Fibroblast of the aortic adventitia (primary cell): Measurements from ENCODE around the gene GPR35. TPM values are rescaled to one million over a fixed set of nuclear protein-coding genes. Genes with fewer than 3 reads are reported as not detected.
"Not testable (repeated sequence)": the region's sequence is repeated elsewhere in the genome, so short reads cannot be mapped to it uniquely, and the experiment has no call there.

Source experiments
- DNase-seq: peaks from one replicate; pipeline ENCODE4 v3.0.0-alpha.2; 2010; ENCODE audit warnings: low read depth
- H3K4me3 ChIP-seq: 2 replicates; pipeline ENCODE4 v1.5.1; 2011; ENCODE audit warnings: low read depth, mild to moderate bottlenecking, control low read depth, low read length, moderate library complexity
- total RNA-seq: library from RNA; depleted of rRNA; stranded (reverse); fragments of >200 nt; gene quantifications from 2 replicates; pipeline ENCODE4 v1.2.3, GENCODE V29; 2012; ENCODE audit warnings: low replicate concordance
- TF ChIP-seq, protein P1 (sequence below): IDR thresholded peaks from 2 replicates; pipeline ENCODE4 v1.5.1; 2011; ENCODE audit warnings: mild to moderate bottlenecking, low read length, control low read depth, inconsistent platforms; ENCODE audit not compliant: insufficient read depth

GPR35 gene
- total RNA-seq, 1 donor, result 0.09 TPM

DNA sequence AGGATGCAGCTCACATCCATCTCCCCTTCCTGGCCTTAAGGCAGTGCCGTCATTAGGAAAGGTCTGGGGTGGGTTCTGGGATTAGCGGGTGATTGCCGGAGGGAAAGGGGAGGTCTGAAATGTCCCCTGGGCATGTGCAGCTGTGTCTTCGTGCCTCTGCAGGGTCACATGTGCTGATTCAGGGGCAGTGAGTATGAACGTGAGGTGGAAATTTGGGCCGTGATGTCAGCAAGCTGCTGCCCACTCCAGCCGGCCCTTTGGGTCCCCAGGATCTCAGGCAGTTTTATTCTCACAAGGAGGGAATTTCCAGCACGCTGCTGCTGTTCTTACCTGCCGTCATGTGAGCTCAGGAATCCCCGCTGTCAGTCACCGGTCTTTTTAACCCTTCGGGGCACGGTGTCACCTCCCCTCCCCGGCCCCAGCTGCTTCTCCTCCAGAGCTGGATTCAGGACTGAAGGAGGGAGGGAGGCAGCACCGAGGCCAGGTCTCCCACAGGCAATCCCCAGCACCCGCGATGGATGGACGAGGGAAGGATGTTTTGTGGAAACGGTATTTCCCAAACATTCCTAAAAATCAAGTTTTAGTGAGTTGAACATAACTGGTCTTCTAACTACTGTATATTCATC, 23.5 kb downstream of the GPR35 start:
- TF ChIP-seq, protein P1, sequence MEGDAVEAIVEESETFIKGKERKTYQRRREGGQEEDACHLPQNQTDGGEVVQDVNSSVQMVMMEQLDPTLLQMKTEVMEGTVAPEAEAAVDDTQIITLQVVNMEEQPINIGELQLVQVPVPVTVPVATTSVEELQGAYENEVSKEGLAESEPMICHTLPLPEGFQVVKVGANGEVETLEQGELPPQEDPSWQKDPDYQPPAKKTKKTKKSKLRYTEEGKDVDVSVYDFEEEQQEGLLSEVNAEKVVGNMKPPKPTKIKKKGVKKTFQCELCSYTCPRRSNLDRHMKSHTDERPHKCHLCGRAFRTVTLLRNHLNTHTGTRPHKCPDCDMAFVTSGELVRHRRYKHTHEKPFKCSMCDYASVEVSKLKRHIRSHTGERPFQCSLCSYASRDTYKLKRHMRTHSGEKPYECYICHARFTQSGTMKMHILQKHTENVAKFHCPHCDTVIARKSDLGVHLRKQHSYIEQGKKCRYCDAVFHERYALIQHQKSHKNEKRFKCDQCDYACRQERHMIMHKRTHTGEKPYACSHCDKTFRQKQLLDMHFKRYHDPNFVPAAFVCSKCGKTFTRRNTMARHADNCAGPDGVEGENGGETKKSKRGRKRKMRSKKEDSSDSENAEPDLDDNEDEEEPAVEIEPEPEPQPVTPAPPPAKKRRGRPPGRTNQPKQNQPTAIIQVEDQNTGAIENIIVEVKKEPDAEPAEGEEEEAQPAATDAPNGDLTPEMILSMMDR, result no peak
- no peak for DNase-seq
- no peak overlapping the region for H3K4me3 ChIP-seq

DNA sequence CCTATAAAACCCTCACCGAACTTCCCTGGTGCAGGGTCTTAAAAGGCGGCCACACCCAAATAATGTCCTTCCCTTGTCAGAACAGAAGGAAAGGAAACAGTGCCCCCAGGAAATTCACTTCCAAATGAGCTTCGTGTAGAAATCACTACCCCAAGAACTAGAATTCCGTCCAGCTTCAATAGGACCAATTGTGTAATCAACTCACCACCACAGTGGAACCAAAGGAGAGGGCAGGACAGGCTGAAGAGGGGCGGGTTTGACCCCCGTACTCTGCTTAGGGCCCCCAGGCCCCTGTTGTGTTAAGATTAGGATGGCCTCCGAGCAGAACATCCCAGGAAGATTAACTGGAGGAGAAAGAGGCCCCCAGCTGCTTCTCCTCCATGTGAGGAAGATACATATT, 24.1 kb downstream of the GPR35 start:
- H3K4me3 ChIP-seq, result no peak overlapping the region
- no peak for DNase-seq
- TF ChIP-seq, protein P1, result no peak

DNA sequence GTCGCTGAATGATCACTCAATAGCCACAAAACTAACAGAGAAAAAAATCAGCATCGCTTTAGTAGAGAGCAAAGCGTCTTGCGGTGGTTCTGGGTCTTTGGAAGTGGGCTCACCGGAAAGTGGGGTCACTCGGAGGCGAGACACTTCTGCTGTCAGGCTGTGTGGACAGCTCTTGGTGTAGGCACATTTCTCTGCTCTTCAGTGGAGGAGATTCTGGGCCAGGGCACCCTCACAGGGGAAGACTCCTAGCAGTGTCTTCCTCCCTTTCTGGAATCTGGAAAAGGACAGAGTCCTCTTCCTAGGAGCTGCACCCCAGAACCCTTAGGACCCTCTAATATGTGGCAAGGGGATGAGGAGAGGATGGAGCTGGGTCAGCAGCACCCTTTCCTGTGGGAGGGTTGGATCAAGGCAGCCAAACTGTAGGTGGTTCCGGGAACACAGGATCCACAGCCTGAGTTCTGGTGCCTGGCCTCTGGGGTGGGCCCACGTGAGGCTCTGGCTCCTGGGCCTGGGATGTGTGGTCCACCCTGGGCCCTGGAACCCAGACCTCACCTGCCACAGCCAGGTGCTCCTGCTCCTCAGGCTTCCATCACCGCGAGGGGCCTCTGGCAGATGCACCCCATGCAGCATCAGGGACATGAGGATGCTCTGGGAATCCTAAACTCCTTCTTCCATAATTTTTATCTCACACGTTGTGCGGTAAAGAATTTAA, 25.1 kb downstream of the GPR35 start:
- no peak for DNase-seq
- TF ChIP-seq, protein P1, result no peak

DNA sequence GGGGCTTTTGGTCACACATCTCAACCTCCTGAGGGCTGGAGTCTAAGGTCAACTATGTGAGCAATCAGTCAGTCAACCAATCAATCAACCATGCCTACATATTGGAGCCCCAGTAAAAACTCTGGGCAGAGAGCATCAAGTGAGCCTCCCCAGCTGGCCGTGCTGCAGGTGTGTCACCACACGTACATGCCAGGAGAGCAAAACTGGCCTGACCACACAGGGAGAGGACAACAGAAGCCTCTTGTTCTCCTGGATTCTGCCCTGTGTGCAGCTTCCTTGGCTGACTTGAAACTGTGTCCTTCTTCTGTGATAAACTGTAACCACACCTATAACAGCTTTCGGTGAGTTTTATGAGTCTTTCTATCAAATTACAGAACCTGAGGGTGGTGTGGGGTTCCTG, 25.9 kb downstream of the GPR35 start:
- H3K4me3 ChIP-seq, result no peak overlapping the region
- TF ChIP-seq, protein P1, result no peak
- DNase-seq, result no peak

More for the DNA sequence above, 25.1 kb downstream of the GPR35 start:
- H3K4me3 ChIP-seq, result no peak overlapping the region

DNA sequence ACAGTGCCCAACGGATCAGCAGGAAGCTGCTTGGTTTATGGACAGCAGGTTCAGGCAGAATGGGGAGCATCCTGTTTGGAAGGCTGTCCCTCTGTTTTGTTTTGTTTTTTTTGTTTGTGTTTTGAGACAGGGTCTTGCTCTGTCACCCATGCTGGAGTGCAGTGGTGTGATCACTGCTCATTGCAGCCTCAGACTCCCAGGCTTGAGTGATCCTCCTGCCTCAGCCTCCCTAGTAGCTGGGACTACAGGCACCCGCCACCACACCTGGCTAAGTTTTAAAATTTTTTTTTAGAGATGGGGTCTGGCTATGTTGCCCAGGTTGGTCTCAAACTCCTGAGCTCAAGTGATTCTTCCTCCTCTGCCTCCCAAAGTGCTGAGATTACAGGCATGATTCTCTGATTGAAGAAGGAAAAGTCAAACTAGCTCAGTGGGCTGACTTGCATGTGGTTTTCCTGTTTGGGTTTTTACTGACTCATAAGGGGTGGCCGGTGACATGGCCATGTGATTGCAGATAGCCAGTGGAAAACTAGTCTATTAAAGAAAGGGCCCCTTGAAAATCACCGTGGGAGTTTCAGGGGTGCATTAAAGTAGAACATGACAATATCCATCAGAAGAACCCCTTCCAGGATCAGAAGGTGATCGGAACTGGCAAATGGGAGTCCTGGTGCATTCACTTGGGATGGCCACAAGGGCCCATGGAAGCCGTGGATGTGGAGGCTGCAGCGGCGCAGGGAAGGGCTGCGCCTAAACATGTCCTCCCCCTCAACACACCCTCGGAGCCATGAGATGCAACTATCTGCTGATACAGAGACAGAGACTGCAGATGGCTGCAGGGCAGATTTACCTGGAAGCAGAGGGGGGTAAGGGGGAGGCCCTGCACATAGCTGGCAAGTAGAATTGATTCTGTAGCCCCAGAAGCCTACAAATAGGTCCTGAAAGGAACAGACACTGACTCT, 30.9 kb downstream of the GPR35 start:
- H3K4me3 ChIP-seq, result no peak overlapping the region
- TF ChIP-seq, protein P1, result no peak
- DNase-seq, result peak; percentile 6

DNA sequence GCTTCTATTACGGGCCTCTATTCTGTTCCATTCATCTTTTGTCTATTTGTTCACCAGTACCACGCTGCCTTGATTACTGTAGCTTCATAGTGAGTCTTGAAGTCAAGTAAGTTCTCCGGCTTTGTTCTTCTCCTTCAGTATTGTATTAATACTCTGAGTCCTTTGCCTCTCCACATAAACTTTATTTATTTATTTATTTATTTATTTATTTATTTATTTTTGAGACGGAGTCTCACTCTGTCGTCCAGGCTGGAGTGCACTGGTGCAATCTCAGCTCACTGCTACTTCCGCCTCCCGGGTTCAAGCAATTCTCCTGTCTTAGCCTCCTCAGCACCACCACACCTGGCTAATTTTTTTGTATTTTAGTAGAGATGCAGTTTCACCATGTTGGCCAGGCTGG, 34.6 kb downstream of the GPR35 start:
- DNase-seq, H3K4me3 ChIP-seq: not testable (repeated sequence)

DNA sequence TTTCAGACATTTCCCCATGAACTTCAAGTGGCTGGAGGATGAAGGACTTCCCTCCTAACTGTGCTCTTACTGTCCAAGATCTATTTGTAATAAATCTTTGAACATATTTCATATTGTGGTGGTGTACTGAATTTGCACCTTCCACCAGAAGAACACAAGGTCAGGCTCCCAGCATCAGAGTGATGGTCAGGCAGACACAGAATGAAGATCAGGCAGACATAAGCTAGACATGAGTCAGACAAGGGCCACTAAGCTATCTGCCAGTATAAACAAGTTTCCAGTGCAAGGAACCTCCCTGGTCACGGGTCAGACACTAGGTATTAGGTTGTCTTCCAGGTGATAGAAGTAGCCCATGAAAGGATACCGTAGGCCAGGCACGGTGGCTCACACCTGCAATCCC, 37.4 kb downstream of the GPR35 start:
- TF ChIP-seq, protein P1, result no peak
- no peak for DNase-seq
- H3K4me3 ChIP-seq, result no peak overlapping the region
